ENCODE measurements around the gene FAM53B.

Gene FAM53B

GRCh38 chr10:124596116-124596785 is 147.9 kb downstream of the FAM53B start:
- Histone ChIP-seq H3K4me2 (peak overlapping the region in 9 of 11 experiments; percentile 35 to 99 (median 97); a peak in 18 of 22 replicates), H3K27ac (peak overlapping the region in 3 of 11 experiments; percentile 29 to 37 (median 34); a peak in 4 of 22 replicates), H3K9ac (no peak overlapping the region), H3K4me1 (peaks cover 8 to 71% (median 64%) of the 10 kb centered on the region in 10 experiments), H3K4me3 (no peak overlapping the region), H3K9me3 (replicated peaks in 1 of 11) (peaks cover 11 to 40% (median 22%) of the 10 kb centered on the region in 11 experiments; a peak in 21 of 22 replicates), H3K36me3 (no peaks in the 10 kb centered on the region), H4K20me1 (peaks cover 0 to 28% (median 10%) of the 10 kb centered on the region in 11 experiments; a peak in 12 of 22 replicates), H3K27me3 (peaks cover 0 to 41% (median 0%) of the 10 kb centered on the region in 11 experiments; a peak in 9 of 22 replicates)
- TF ChIP-seq Cebpa-rat (IDR thresholded peaks at IDR 0.05), result no peak

DNA sequence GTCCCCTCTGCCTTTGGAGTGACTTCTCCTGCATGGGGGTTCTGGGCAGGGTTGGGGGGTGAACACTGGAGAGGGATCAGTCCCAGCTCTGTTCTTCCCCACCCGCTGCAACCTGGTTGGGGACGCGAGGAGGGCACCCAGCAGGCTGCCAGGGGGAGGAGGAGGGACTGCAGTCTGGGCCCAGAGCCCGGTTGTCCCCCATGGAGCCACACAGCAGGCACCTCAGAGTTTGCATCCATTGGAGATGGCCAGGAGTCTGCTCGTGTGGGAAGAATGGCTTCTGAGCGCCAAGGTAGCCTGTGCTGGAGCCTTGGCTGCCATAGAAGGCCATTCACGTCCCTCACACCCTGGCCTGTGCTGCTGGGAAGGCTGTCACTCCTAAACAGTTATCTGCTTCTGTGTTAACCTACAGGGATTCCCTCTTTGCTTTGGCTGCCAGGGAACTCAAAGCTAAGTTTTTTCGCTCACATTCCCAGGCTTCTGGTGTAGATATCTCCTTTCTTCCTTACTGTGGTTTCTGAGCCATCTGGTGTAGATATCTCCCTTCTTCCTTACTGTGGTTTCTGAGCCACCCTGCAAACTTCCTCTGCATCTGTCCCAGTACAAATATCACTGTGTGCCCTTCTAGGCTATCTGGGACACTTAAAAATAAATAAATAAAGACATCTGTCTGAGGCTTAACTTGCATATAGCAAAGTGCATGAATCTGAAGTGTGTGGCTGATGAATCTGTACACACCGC is 148.9 kb downstream of the FAM53B start:
- peaks cover 0 to 32% (median 0%) of the 10 kb centered on the region in 11 experiments; a peak in 8 of 22 replicates for H3K27me3 ChIP-seq
- H3K4me3 ChIP-seq, result no peak overlapping the region
- no peak for TF ChIP-seq Cebpa-rat (IDR thresholded peaks at IDR 0.05)
- H4K20me1 ChIP-seq, result peaks cover 0 to 20% (median 5%) of the 10 kb centered on the region in 11 experiments; a peak in 11 of 22 replicates
- H3K4me1 ChIP-seq, result peaks cover 0 to 62% (median 55%) of the 10 kb centered on the region in 10 experiments; a peak in 18 of 20 replicates
- H3K9me3 ChIP-seq (replicated peaks in 1 of 11), result peaks cover 11 to 41% (median 23%) of the 10 kb centered on the region in 11 experiments; a peak in 21 of 22 replicates
- H3K9ac ChIP-seq, result no peak overlapping the region
- no peaks in the 10 kb centered on the region for H3K36me3 ChIP-seq
- peak overlapping the region in 9 of 11 experiments; percentile 35 to 99 (median 97); a peak in 17 of 22 replicates for H3K4me2 ChIP-seq
- peak overlapping the region in 3 of 11 experiments; percentile 34 to 44 (median 37); a peak in 4 of 22 replicates for H3K27ac ChIP-seq

DNA sequence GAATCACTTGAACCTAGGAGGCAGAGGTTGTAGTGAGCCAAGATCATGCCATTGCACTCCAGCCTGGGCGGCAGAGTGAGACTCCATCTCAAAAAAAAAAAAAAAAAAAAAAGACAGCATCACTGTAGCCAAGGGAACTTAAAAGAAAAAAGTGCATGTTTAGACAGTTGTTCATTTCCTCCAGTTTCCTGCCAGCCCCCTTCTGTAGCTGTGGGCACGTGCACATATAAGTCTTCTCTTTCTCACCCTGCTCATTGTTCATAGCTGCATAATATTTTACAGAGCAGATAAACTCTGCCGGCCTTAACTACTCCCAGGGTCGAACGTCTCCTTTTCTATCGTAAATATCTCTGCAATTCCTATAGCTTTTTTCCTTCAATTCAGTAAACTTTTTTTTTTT is 149.9 kb downstream of the FAM53B start:
- H3K27me3 ChIP-seq, result peaks cover 0 to 21% (median 0%) of the 10 kb centered on the region in 11 experiments; a peak in 7 of 22 replicates
- no peak overlapping the region for H3K27ac ChIP-seq
- H3K4me2 ChIP-seq, result no peak overlapping the region
- H3K4me3 ChIP-seq, result no peak overlapping the region
- peaks cover 11 to 41% (median 23%) of the 10 kb centered on the region in 11 experiments; a peak in 21 of 22 replicates for H3K9me3 ChIP-seq (replicated peaks in 1 of 11)
- H3K36me3 ChIP-seq, result no peaks in the 10 kb centered on the region
- peaks cover 2 to 56% (median 50%) of the 10 kb centered on the region in 10 experiments for H3K4me1 ChIP-seq
- H3K9ac ChIP-seq, result no peak overlapping the region
- TF ChIP-seq Cebpa-rat (IDR thresholded peaks at IDR 0.05), result no peak
- peaks cover 0 to 13% (median 0%) of the 10 kb centered on the region in 11 experiments; a peak in 4 of 22 replicates for H4K20me1 ChIP-seq

GRCh38 chr10:124593431-124593985 is 150.7 kb downstream of the FAM53B start:
- Histone ChIP-seq H3K4me3 (no peak overlapping the region), H3K27ac (no peak overlapping the region), H3K4me2 (no peak overlapping the region), H3K9me3 (replicated peaks in 1 of 11) (peaks cover 11 to 41% (median 23%) of the 10 kb centered on the region in 11 experiments; a peak in 21 of 22 replicates), H3K36me3 (no peaks in the 10 kb centered on the region), H4K20me1 (peaks cover 0 to 19% (median 0%) of the 10 kb centered on the region in 11 experiments; a peak in 5 of 22 replicates), H3K9ac (no peak overlapping the region), H3K27me3 (peaks cover 0 to 19% (median 0%) of the 10 kb centered on the region in 11 experiments; a peak in 6 of 22 replicates), H3K4me1 (peaks cover 10 to 56% (median 50%) of the 10 kb centered on the region in 10 experiments)
- no peak for TF ChIP-seq Cebpa-rat (IDR thresholded peaks at IDR 0.05)

DNA sequence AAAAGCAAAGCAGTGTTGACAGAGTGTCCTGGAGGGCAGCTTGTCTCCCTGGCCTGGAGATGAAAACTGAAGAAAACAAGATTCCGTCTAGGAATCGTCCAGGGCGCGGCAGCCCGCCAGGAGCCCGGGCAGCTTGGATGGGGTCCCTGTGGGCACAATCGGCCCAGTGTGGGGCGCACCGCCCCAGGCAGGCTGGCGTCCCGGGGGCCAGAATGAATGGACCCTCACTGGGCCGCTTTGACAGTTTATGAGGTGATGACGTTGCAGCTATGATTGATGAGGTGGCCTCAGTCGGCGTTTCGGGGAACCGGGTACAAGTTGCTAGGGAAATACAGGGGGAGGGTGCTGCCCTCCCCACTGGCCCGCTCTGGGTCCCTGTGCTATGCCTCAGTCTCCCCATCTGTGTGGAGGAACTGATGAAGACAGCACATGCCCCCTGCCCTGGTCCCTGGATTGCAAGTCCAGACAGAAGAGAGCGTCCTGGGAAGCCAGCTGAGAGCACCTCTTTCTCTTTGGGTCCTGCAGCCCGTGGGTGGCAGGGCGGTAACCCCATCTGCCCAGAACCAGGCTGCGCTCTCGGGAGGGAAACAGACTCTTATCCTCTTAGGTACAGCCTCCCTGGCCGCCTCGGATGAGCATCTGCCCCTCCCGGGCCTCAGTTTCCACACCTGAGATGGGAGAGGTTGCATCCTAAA is 151.3 kb downstream of the FAM53B start:
- peaks cover 0 to 14% (median 0%) of the 10 kb centered on the region in 11 experiments; a peak in 6 of 22 replicates for H3K27me3 ChIP-seq
- TF ChIP-seq Cebpa-rat (IDR thresholded peaks at IDR 0.05), result no peak
- no peak overlapping the region for H3K27ac ChIP-seq
- no peak overlapping the region for H3K4me3 ChIP-seq
- H3K4me1 ChIP-seq, result peaks cover 12 to 56% (median 50%) of the 10 kb centered on the region in 10 experiments
- H3K9me3 ChIP-seq (replicated peaks in 1 of 11), result peaks cover 11 to 41% (median 23%) of the 10 kb centered on the region in 11 experiments; a peak in 21 of 22 replicates
- peaks cover 0 to 14% (median 0%) of the 10 kb centered on the region in 11 experiments; a peak in 5 of 22 replicates for H4K20me1 ChIP-seq
- H3K9ac ChIP-seq, result no peak overlapping the region
- H3K36me3 ChIP-seq, result no peaks in the 10 kb centered on the region
- H3K4me2 ChIP-seq, result no peak overlapping the region

DNA sequence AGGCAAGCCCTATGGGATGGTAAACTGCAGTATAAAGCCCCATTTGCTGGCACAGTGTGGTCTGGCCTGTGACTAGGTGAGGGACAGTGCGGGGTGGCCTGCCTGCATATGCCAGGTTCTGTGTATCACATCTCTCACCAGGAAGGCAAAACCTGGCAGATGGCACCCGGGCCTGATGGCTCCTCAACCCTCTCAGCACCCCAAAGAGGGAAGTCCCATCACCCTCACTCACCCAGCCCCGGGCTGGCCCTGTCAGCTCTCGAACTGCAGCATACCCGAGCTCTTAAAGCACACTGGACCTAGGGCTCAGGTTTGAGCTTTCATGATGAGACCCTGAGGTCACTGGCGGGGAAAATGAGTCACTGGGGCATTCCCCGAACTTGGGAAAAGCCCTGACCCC is 152.1 kb downstream of the FAM53B start:
- no peak overlapping the region for H3K4me3 ChIP-seq
- H3K9me3 ChIP-seq (replicated peaks in 1 of 11), result peaks cover 11 to 41% (median 23%) of the 10 kb centered on the region in 11 experiments; a peak in 21 of 22 replicates
- H3K4me1 ChIP-seq, result peaks cover 12 to 55% (median 45%) of the 10 kb centered on the region in 10 experiments
- no peak overlapping the region for H3K4me2 ChIP-seq
- H3K27me3 ChIP-seq, result peaks cover 0 to 6% (median 0%) of the 10 kb centered on the region in 11 experiments; a peak in 1 of 22 replicates
- H3K36me3 ChIP-seq, result no peaks in the 10 kb centered on the region
- H4K20me1 ChIP-seq, result peaks cover 0 to 9% (median 0%) of the 10 kb centered on the region in 11 experiments; a peak in 3 of 22 replicates
- no peak for TF ChIP-seq Cebpa-rat (IDR thresholded peaks at IDR 0.05)
- H3K27ac ChIP-seq, result no peak overlapping the region
- no peak overlapping the region for H3K9ac ChIP-seq

DNA sequence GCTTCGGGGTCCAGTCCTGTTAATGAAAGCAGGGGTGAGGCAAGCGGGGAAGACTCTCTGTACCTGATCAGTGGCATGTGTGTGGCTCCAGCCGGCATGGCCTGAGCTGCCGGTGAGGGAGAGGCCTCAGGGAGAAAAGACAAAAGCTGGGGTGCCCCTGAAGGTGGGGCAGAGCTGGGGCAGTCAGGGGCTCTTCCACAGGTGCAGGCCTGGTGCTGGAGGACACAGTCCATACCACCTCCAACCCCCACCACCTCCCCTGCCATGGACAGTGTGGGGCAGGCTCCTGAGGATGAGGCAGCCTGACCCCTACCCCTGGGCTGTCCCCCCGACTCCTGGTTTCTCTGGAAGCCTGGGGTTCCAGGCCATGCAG is 153.1 kb downstream of the FAM53B start:
- H3K27ac ChIP-seq, result no peak overlapping the region
- peaks cover 0 to 9% (median 0%) of the 10 kb centered on the region in 11 experiments; a peak in 2 of 22 replicates for H4K20me1 ChIP-seq
- H3K9me3 ChIP-seq (replicated peaks in 1 of 11), result peaks cover 11 to 41% (median 23%) of the 10 kb centered on the region in 11 experiments; a peak in 21 of 22 replicates
- H3K27me3 ChIP-seq, result 0 out of 22 replicates have a peak, but pooled peaks cover 0 to 3% (median 0%) of the 10 kb centered on the region in 11 experiments
- H3K4me3 ChIP-seq, result no peak overlapping the region
- H3K4me2 ChIP-seq, result no peak overlapping the region
- TF ChIP-seq Cebpa-rat (IDR thresholded peaks at IDR 0.05), result no peak
- H3K36me3 ChIP-seq, result no peaks in the 10 kb centered on the region
- peaks cover 19 to 52% (median 41%) of the 10 kb centered on the region in 10 experiments for H3K4me1 ChIP-seq
- H3K9ac ChIP-seq, result no peak overlapping the region

All from BLaER1 treated with 17β-estradiol and CSF1 and Interleukin-3, amounts not matched to agents 10 nM and 100 nM (cell line).